Kidney (tissue), 22 donors: Measurements from ENCODE around the gene ZP3. TPM values are rescaled to one million over a fixed set of nuclear protein-coding genes. Genes with fewer than 3 reads are reported as not detected.
A peak's percentile ranks its signal among the peaks of the same experiment; 100 is the strongest.

Experiments
- DNase-seq, 5 donors: peaks; one replicate each; pipeline ENCODE4 v3.0.0-alpha.2; 2013 to 2020
- FAIRE-seq: peaks from 2 replicates; lab custom pipeline; 2012; peaks lifted over from hg19 to GRCh38; lab: Jason Lieb, UNC
- H3K27ac ChIP-seq, 2 donors: one replicate each; pipeline ENCODE4 v1.7.0; 2013; ENCODE audit warnings: low read depth in 2 of 2, low read length in 2 of 2, inconsistent platforms in 1 of 2
- H3K27me3 ChIP-seq: one replicate; pipeline ENCODE4 v1.7.1; 2013; ENCODE audit warnings: low read length, inconsistent platforms; ENCODE audit not compliant: control insufficient read depth, insufficient read depth
- H3K36me3 ChIP-seq, 3 donors: one replicate each; pipeline versions ENCODE4 v1.7.0 to v1.7.1; 2013; ENCODE audit warnings: low read length in 3 of 3, control low read depth in 1 of 3, inconsistent platforms in 1 of 3; ENCODE audit not compliant: insufficient read depth in 3 of 3, control insufficient read depth in 2 of 3
- H3K4me1 ChIP-seq, 3 donors: one replicate each; pipeline versions ENCODE4 v1.7.0 to v1.7.1; 2013; ENCODE audit warnings: low read length in 3 of 3, inconsistent platforms in 1 of 3, low read depth in 1 of 3; ENCODE audit not compliant: control insufficient read depth in 2 of 3, insufficient read depth in 2 of 3
- H3K4me3 ChIP-seq, 3 donors: one replicate each; pipeline versions ENCODE4 v1.7.0 to v1.8.1; 2013; ENCODE audit warnings: low read length in 3 of 3, control low read depth in 1 of 3, inconsistent platforms in 1 of 3
- H3K9ac ChIP-seq, 3 donors: one replicate each; pipeline versions ENCODE4 v1.7.0 to v1.7.1; 2013; ENCODE audit warnings: low read length in 3 of 3, control low read depth in 1 of 3, inconsistent platforms in 1 of 3
- H3K9me3 ChIP-seq, 3 donors: one replicate each; pipeline versions ENCODE4 v1.7.0 to v1.7.1; 2013; ENCODE audit warnings: low read length in 3 of 3, control low read depth in 1 of 3, inconsistent platforms in 1 of 3; ENCODE audit not compliant: control insufficient read depth in 2 of 3, insufficient read depth in 1 of 3
- CTCF ChIP-seq: IDR thresholded peaks from 3 replicates; pipeline ENCODE4 v1.5.1; 2012; ENCODE audit warnings: mild to moderate bottlenecking, moderate library complexity, borderline replicate concordance; ENCODE audit not compliant: insufficient read depth; ENCODE audit errors: extremely low read depth
- intact Hi-C: fragments of 100-400 bp; cut with DNase I; formaldehyde crosslinking; loops from one replicate; pipeline ENCODE4 v1.11.1; 2022
- long read RNA-seq, 10 donors: library from polyadenylated mRNA in 1 of 10; unstranded in 1 of 10; transcript quantifications; one replicate each; pipeline ENCODE4 v2.0.0 and lab custom pipeline, GENCODE V29; 2021 to 2026
- polyA plus RNA-seq: library from polyadenylated mRNA; stranded (reverse); fragments of 350-450 nt; fragmentation: Illumina TruSeq; extraction: RNeasy Lipid Tissue Mini Kit (QIAGEN cat#74804); gene quantifications from one replicate; pipeline ENCODE4 v1.2.3, GENCODE V29; 2014; ENCODE audit warnings: low read depth, low replicate concordance; ENCODE audit not compliant: insufficient read depth
- total RNA-seq: library from RNA; stranded (reverse); fragmentation: NEBNext Ultra II Directional; extraction: Animal tissue kit (Norgen Biotek cat#: 25700); gene quantifications from one replicate; pipeline ENCODE4 v1.2.1, GENCODE V29; 2021
- donor health status: control.
- donor health status: control.
- donor health status: control.
- donor health status: control.
- donor health status: control.
- donor health status: DM: yes; HTN: yes; CAD: no.
- donor health status: Normal renal cell carcinoma (clear cell type).

ZP3 gene
- total RNA-seq, result 17.5 TPM
- 2.8 TPM for polyA plus RNA-seq
- long read RNA-seq, donor 1, result 0 reads
- long read RNA-seq, donor 2, partial matches to known transcripts, result 6 of 7 reads
- long read RNA-seq, donor 2, other reads (novel, unspliced or antisense), result 0 of 7 reads
- long read RNA-seq, donor 3, result 0 reads
- long read RNA-seq, donor 4, result 0 reads
- long read RNA-seq, donor 5, result 0 reads
- long read RNA-seq, donor 6, partial matches to known transcripts, result 7 of 15 reads
- long read RNA-seq, donor 6, other reads (novel, unspliced or antisense), result 7 of 15 reads
- long read RNA-seq, donor 7, partial matches to known transcripts, result 0 of 4 reads
- long read RNA-seq, donor 7, other reads (novel, unspliced or antisense), result 3 of 4 reads
- long read RNA-seq, donor 8, result 0 reads
- long read RNA-seq, donor 9, result 0 reads
- long read RNA-seq, donor 10, result 0 reads

GRCh38 chr7:76424413-76425111 lies at the start of gene ZP3:
Gene ZP3 (plus strand): TSS chr7:76424950. CDS start chr7:76424965, 15 bp downstream.
- H3K27me3 ChIP-seq, result no peaks in the 10 kb centered on the region
- no peak within 1 kb of the TSS for H3K4me3 ChIP-seq
- H3K9ac ChIP-seq, result no peak within 1 kb of the TSS
- peak in 1 of 5 donors; percentile 55 for DNase-seq
- no peak for FAIRE-seq
- H3K36me3 ChIP-seq, result no peaks in the 10 kb centered on the region
- intact Hi-C loops, result no loop called here
- H3K4me1 ChIP-seq, result peaks cover 0 to 2% (median 2%) of the 10 kb centered on the region in 3 donors
- no peak within 1 kb of the TSS for H3K27ac ChIP-seq
- H3K9me3 ChIP-seq, result peaks cover 0 to 3% (median 0%) of the 10 kb centered on the region in 3 donors
- no peak for TF ChIP-seq CTCF

GRCh38 chr7:76375251-76375650 lies 49.5 kb upstream of the ZP3 start:
- FAIRE-seq, result no peak
- Histone ChIP-seq H3K4me3 (no peak overlapping the region), H3K27ac (no peak overlapping the region), H3K9me3 (no peaks in the 10 kb centered on the region), H3K27me3 (no peaks in the 10 kb centered on the region), H3K9ac (no peak overlapping the region), H3K4me1 (peaks cover 0 to under 1% (median under 1%) of the 10 kb centered on the region in 3 donors), H3K36me3 (no peaks in the 10 kb centered on the region)
- no peak for TF ChIP-seq CTCF
- intact Hi-C loops, result no loop called here
- DNase-seq, result no peak

GRCh38 chr7:76377186-76377918 lies 47.4 kb upstream of the ZP3 start:
- intact Hi-C loops, result no loop called here
- Histone ChIP-seq H3K9ac (no peak overlapping the region), H3K27ac (no peak overlapping the region), H3K4me3 (no peak overlapping the region), H3K4me1 (peaks cover 0 to 5% (median 5%) of the 10 kb centered on the region in 3 donors), H3K9me3 (no peaks in the 10 kb centered on the region), H3K36me3 (no peaks in the 10 kb centered on the region), H3K27me3 (no peaks in the 10 kb centered on the region)
- TF ChIP-seq CTCF, result no peak
- FAIRE-seq (no peak), DNase-seq (no peak)
